GM19035 (cell line): ENCODE results near the gene PCNX1.

Source experiments
- ATAC-seq: cut with Tn5 transposase; IDR thresholded peaks from one replicate; pipeline ENCODE4 v1.9.1; 2021; ENCODE audit not compliant: unreplicated experiment

The PCNX1 gene

DNA sequence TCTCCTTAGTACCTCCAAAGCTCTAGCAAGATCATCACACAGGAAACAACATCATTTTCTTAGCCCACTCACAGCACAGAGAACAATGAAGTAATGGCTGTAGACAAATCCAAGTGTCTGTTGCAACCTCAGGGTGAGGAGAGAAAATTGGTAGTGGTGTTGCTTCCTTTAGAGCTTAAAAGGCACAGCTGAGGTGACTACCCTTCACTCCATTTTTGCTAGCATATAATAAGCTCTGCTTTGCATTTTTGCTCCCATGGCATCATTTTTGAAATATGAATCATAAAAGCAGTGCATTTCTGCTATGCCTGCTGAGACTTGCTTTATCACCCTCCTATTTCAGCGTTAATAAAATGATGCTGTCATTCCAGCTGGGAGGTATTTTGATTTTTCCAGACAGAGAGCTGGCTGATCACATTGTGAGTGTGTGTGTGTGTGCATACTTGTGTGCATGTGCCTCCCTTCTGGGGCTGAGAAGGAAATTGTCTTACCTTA lies 18.5 kb upstream of the PCNX1 start:
- ATAC-seq, result no peak

- ATAC-seq, result no peak
Measured at GRCh38 chr14:70889555-70889954, 17.7 kb upstream of the PCNX1 start.

- ATAC-seq, result no peak
Measured at GRCh38 chr14:70890826-70891659, 16.2 kb upstream of the PCNX1 start.

DNA sequence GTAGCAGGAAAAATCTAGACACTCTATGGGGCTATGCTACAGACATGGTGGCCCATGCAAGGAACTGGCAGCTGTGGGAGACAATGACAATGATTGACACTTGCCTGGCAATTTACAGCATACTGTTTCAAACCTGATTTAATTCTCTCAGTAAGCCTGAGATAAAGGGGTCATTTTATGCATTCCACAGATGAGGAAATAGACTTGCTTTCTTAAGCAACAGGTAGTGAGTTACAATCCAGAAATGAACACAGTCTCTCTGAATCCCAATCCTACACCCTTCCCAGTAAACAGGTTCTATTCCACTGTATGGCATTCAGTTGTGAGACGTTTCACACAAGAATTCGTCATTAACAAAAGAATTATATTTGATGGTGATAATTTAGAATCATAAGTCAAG lies 15.5 kb upstream of the PCNX1 start:
- ATAC-seq, result no peak

DNA sequence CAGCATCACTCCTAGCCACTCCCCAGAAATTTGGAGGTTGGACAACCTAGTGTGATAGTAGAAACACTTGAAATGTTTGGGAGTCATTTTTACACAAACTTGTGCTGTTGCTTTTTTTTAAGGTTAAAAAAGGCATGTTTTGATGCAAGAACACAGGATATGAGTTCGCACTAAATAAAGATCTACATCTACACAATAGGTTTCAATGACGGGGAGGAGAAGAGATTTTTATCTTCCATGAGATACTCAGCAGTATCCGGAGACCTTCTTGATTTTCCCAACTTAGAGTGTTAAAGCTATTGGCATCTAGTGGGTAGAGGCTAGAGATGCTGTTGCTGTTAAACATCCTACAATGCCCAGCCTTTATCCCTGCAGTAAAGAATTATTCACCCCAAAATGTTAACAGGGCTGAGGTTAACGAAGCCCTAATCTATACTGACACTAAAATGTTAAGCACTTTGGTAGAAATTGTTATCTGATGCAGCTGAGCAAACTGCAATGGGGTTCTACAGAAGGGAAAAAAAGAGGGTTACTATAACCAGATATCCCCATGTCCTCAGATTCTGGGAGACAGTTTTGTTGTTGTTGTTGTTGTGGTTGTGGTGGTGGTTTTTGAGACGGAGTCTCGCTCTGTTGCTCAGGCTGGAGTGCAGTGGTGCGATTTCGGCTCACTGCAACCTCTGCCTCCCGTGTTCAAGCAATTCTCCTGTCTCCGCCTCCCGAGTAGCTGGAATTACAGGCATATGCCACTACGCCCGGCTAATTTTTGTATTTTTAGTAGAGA lies 14.0 kb upstream of the PCNX1 start:
- ATAC-seq, result no peak

GRCh38 chr14:70893858-70894291 lies 13.4 kb upstream of the PCNX1 start:
- ATAC-seq, result no peak

DNA sequence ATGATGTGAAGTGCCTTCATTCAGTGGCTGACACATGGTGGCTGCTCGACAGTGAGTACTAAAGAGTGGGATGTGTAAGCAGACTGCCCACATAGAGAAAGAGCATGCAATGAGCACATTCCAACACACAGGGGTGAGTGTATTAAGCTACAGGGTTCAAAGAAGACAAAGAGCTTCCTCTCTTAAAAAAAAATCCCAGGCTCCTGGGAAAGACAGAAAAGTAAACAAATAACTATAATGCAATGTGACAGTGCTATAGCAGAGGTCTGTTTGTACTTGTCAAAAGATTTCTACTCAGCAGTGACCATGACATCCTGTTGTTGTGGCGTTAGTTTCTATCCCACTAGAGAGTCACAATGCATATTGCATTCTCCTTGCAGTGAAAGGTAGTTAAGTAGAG lies 12.4 kb upstream of the PCNX1 start:
- ATAC-seq, result no peak

DNA sequence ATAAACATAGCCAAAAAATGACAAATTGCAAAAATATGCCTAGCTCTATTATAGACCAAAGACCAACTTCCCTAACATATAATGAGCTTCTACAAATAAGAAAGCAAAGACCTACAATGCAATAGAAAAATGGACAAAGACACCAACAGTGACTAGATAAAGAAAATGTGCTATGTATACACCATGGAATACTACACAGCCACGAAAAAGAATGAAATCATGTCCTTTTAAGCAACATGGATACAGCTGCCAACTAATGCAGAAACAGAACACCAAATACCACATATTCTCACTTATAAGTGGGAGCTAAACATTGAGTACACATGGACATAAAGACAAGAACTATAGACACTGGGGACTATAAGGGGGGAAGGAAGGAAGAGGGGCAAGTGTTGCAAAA lies 10.9 kb upstream of the PCNX1 start:
- no peak for ATAC-seq

- ATAC-seq, result no peak
Measured at GRCh38 chr14:70896981-70897380, 10.3 kb upstream of the PCNX1 start.

DNA sequence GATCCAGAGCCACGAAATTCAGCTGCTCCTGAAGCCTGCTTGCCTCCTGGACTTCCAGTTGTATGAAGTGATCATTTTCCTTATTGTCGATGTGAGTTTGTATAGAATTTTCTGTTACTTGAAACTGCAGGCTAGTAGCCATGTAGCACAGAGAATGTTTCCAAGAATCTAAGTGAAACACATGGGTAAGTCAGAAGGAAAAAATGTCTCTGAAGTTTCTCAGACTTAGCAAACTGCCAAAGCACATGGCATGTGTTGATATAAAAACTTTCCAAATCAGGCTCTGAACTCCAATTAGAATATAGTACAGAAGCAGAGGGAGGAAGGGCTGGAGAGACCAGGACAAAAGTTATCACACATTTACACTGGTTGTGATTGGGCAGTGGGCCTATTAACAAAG lies 9.8 kb upstream of the PCNX1 start:
- no peak for ATAC-seq

GRCh38 chr14:70898111-70898745 lies 9.0 kb upstream of the PCNX1 start:
- ATAC-seq, result no peak

DNA sequence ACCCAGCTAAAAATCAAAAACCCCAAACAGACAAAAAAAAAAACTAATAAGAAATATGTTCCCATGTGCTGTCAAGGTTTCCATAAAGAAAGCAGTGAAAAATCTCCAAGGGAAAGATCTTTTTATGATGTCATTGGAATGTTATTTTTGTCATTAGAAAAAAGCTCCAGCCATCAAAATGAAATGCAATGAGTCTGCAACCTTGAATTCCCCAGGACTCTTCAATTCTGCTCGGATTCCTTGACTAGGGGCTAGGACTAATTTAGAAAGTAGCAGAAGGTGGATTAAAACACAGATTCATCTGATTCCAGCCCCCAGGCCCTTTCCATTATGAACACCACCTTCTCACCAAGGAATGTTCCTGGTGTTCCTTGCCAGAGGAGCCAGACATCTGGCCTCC lies 6.0 kb upstream of the PCNX1 start:
- ATAC-seq, result no peak

DNA sequence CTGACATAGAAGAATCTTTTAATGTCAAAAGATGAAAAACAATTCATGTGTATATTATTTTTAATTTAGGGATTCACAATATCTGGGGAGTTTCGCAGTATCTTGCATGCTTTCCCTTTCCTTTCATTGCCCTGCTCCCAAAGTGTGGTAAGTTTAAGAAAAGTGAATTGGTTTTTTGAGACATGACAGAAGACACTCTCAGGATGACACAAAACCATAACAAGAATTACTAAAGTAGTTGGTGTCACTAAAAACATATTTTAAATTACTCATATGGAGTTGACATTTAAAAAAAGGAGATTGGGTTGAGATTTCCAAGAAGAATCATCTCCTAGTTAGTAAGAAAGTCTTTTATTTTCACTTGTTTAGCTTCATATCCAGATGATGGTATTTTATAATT lies 5.1 kb upstream of the PCNX1 start:
- ATAC-seq, result no peak

- no peak for ATAC-seq
Measured at GRCh38 chr14:70904373-70904772, 2.9 kb upstream of the PCNX1 start.

DNA sequence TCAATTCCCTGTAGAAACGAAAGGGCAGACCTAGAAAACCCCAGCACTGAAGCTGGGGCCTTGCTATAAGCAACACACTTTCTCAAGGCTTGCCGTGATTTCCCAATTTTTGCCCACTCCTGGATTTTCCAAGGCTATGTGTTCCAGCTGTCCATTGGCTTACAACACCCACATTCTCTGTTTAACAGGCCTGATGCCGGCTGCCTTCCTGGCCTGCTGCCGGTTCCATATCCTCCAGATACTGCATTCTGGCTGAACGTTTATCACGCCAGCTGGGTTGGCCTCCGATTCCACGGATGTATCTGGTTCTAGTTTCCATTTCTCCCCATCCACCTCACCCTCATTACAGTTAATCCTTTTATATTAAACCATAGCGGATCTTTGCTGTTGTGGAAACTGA lies 2.0 kb upstream of the PCNX1 start:
- no peak for ATAC-seq

GRCh38 chr14:70906793-70907175 lies 475 bp upstream of the PCNX1 start:
- no peak for ATAC-seq

DNA sequence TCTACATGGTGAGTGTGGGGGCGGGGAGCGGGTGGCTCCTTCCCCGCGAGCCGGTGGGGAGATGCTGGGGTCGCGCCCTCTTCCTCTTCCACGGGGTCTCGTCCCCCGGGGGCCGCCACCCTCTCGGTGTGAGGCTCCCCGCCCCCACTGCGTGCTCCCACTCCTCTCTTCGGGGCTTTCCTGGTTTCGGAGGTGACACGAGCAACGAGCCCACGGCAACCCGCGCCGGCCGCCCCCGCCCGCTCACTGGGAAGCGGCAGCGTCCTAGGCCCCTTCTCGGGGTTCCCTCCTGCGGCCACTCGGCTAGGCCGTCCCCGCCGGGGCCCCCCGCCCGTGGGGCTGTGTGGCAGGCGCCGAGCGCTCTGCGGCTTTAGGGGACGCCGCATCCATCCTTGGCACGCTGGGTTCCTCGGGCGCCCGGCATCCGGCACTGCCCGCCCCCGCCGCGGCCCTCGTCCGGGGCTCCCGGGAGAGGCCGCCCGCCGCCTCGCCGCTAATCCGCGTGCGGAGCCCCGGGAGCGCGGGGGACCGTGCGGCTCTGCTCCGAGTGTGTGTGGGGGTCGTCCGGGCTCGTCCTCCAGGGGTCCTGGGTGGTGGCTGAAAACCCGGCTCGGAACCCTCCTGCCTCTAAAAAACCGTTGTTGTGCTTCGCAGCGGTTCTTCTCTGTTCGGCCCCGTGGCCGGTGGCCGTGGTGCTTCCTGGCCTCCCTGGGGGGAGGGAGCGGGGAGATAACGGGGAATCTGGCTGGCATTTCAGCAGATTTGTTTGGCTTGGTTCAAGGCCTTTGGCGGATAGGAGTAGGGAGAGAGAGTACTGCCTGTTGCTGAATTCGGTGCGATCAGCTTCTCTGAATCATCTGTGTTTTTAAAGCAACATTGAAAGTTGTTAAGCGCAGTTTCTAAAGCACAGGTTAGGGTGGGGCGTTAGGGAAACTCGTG lies 1.0 kb downstream of the PCNX1 start:
- ATAC-seq, result peak; percentile 28

DNA sequence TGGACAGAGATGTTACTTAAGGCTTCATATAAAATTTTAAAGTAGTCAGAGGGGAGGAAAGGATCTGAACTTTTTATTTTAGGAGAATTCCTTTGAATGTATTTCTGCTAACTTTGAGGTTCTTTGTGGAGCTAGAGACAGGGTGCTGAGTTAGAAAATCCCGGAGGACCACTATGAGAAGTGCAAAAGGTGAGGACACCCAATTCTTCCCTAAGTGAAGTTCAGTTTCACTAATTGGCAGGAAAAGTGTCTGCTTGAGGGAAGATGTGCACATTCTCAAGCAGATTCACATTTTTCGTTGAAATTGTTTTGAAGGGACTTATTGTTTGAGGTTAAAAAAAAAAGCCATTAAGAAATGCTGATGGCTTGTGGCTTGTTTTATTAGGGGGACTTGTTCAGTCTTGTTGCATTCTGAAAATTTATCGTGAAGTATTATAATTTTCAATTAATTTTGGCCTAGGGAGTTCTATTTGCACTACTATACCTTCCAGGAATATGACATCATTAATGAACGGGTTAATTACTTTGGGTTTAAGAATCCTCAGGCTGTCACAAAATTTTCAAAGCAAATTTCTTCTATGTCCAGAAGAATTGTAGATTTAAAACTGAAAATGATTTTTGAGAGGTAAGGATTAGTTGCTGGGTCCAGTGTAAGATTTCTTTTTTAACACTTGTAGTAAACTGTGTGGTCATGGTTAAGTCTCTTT lies 1.8 kb downstream of the PCNX1 start:
- ATAC-seq, result no peak

DNA sequence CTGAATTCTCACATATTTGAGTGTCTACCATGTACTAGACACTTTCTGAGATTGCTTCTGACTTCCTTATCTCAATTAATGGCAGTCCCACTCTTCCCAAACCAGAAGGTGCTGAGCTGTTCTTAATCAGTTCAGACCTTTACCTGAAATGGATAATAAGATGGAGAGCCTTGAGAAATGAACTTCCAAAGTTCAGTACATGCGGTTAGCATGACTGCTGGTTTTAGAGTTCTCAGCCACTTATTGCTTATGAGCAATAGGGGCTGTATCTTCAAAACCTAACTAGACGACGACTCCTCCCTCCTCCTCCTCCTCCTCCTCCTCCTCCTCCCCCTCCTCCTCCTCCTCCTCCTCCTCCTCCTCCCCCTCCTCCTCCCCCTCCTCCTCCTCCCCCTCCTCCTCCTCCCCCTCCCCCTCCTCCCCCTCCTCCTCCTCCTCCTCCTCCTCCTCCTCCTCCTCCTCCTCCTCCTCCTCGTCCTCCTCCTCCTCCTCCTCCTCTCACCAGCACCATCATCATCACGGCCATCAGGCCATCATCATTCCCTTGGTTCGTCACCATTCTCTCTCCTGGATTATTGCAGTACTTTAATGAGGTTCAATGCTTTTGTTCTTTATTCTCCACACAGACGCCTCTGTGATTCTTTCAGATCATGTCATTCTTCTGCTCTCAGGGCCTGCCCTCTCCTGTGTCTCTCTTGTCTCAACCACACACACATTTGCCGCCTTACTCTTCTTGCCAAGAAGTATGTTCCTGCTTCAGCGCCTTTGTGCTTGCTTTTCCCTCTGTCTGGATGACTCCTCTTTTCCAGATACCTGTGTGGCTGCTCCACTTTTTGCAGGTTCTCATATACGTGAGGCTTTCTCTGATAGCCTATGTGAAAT lies 2.7 kb downstream of the PCNX1 start:
- ATAC-seq, result no peak
